Sigmoid colon (tissue), 7 donors: Measurements from ENCODE around the gene TALDO1. TPM values are rescaled to one million over a fixed set of nuclear protein-coding genes. Genes with fewer than 3 reads are reported as not detected.

ENCODE experiments used
- DNase-seq: peaks from one replicate; pipeline ENCODE4 v3.0.0-alpha.2; 2019
- H3K27ac ChIP-seq, 4 donors: fragments of 200-600 bp; sonication (generic); one replicate each; pipeline ENCODE4 v1.5.1; 2016 to 2019; ENCODE audit warnings: mild to moderate bottlenecking in 1 of 4
- H3K27me3 ChIP-seq, 3 donors: fragments of 200-600 bp; sonication (generic); one replicate each; pipeline ENCODE4 v1.5.1; 2019; ENCODE audit warnings: mild to moderate bottlenecking in 1 of 3
- H3K36me3 ChIP-seq, 4 donors: fragments of 200-600 bp; sonication (generic); one replicate each; pipeline ENCODE4 v1.5.1; 2016 to 2019
- H3K4me1 ChIP-seq, 4 donors: fragments of 200-600 bp; sonication (generic); one replicate each; pipeline ENCODE4 v1.5.1; 2017 to 2019
- H3K4me3 ChIP-seq, 4 donors: fragments of 200-600 bp; sonication (generic); one replicate each; pipeline ENCODE4 v1.5.1; 2017 to 2019; ENCODE audit warnings: mild to moderate bottlenecking in 2 of 4, moderate library complexity in 1 of 4
- H3K9me3 ChIP-seq, 4 donors: fragments of 200-600 bp in 3 of 4; sonication (generic) in 3 of 4; one replicate each; pipeline versions ENCODE4 v1.5.1 to v1.6.1; 2013 to 2019
- EP300 ChIP-seq, 4 donors: sonication (generic); formaldehyde crosslinking; IDR thresholded peaks; one replicate each; pipeline ENCODE4 v1.6.1; 2017; ENCODE audit warnings: antibody characterized with exemption in 4 of 4
- POLR2A ChIP-seq, 2 donors: fragments of 450-650 bp; IDR thresholded peaks; one replicate each; pipeline ENCODE4 v1.6.1; 2016; ENCODE audit warnings: antibody characterized with exemption in 2 of 2, mild to moderate bottlenecking in 2 of 2, moderate library complexity in 2 of 2
- POLR2AphosphoS5 ChIP-seq, 4 donors: sonication (generic); formaldehyde crosslinking; IDR thresholded peaks; one replicate each; pipeline ENCODE4 v1.6.1; 2017; ENCODE audit warnings: antibody characterized with exemption in 4 of 4
- WGBS, 2 donors: extraction: QIAGEN DNeasy Blood & Tissue Kit; methylation state at CpG; one replicate each; pipeline ENCODE4 v1.1.7; 2013; 5-methylcytosine and 5-hydroxymethylcytosine counted together
- intact Hi-C: fragments of 100-400 bp; cut with DNase I; formaldehyde crosslinking; loops from one replicate; pipeline ENCODE4 v1.15.1; 2023
- polyA plus RNA-seq, 3 donors: library from polyadenylated mRNA; stranded (reverse); fragments of 200-250 nt; gene quantifications; one replicate each; pipeline ENCODE4 v1.2.3, GENCODE V29; 2013
- total RNA-seq, 4 donors: library from RNA; depleted of rRNA; stranded (reverse); fragments of >200 nt; gene quantifications; one replicate each; pipeline ENCODE4 v1.1.0, GENCODE V29; 2016
- TF ChIP-seq, protein P1 (sequence below), 4 experiments: fragments of 450-650 bp in 3 of 4; fragments of 200-600 bp in 1 of 4; IDR thresholded peaks; one replicate each; pipeline ENCODE4 v1.5.1; 2016 to 2019; ENCODE audit warnings: antibody characterized with exemption in 4 of 4, mild to moderate bottlenecking in 3 of 4, moderate library complexity in 2 of 4
- donor health status: healthy with polysubstance abuse.
- donor health status: Bipolar disorder and iron deficiency.
- donor health status: healthy.

TALDO1 gene
- total and polyA plus RNA-seq, 7 donors: 94.6 to 177 (median 133) TPM

DNA sequence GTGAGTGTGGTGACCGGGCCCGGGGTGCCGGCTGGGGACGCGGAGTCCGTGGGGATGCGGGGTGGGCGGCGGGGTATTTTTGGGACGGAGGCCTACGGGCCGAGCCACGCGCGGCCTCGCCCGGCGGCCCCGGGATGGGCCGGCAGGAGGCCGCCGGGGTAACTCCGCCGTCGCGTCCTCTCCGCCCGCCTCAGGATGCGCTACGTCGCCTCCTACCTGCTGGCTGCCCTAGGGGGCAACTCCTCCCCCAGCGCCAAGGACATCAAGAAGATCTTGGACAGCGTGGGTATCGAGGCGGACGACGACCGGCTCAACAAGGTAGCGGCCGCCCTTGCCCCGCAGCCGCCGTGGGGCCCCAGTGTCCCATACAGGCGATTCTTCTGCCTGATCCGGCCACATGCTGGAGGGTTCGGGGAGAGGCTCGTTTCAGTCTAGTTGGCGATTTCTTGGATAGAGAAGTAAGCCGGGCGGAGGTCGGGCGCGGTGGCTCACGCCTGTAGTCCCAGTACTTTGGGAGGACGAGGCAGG, 62.8 kb downstream of the TALDO1 start:
- peak overlapping the region; percentile 73 to 99 (median 93) for H3K4me3 ChIP-seq
- H3K36me3 ChIP-seq: peaks cover 22 to 39% (median 24%) of the 10 kb centered on the region in 4 donors
- TF ChIP-seq POLR2A (IDR thresholded peaks at IDR 0.05) (peak in 1 of 2 donors; percentile 61), POLR2AphosphoS5 (IDR thresholded peaks at IDR 0.05) (no peak)
- peak overlapping the region; percentile 91 to 97 (median 94) for H3K27ac ChIP-seq
- DNase-seq: no peak
- no peaks in the 10 kb centered on the region for H3K9me3 ChIP-seq
- 0% methylated on average over 55 of the region's 55 CpGs for whole genome bisulfite sequencing, 2 donors
- intact Hi-C loops: no loop called here
- H3K4me1 ChIP-seq: peaks cover 0 to 34% (median 29%) of the 10 kb centered on the region in 4 donors
- no peaks in the 10 kb centered on the region for H3K27me3 ChIP-seq

DNA sequence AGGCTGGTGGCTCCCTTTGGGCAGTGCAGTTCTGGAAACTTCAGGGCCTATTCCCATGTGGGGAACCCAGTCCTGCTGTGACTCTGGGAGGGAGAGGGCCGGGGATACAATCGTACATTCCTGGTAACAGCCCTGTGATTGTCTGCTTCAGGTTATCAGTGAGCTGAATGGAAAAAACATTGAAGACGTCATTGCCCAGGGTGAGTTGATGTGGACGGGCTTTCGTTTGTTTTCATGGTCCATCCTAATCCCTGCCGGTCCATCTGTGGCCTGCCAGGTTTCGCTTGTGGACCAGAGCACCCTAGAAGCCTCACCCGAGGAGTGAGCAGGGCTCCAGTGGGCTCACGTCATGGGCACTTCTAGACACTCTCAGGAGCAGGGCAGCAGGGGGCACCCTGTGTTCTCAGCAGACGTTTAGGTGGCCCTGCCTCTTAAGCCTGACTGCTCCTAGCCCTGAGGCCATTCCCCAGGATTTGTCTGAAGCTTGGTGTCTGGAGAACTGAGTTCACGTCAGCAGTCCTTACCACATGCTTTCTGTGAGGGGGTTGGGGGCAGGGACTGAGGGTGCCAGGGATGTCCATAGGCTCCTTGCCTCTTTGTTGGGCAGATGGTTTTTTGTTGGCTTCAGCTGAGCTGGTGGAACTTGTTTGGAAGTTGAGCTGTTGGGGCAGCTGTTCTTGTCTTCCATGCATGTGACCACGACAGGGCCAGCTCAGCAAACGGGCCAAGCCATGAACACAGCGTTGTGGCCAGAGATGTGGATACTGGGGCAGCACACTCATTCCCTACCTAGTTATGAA, 64.4 kb downstream of the TALDO1 start:
- H3K27me3 ChIP-seq: no peaks in the 10 kb centered on the region
- H3K27ac ChIP-seq: peak overlapping the region in 2 of 4 donors; percentile 93 to 97
- TF ChIP-seq EP300 (IDR thresholded peaks at IDR 0.05) (no peak), POLR2A (IDR thresholded peaks at IDR 0.05) (no peak), POLR2AphosphoS5 (IDR thresholded peaks at IDR 0.05) (no peak)
- TF ChIP-seq, protein P1, sequence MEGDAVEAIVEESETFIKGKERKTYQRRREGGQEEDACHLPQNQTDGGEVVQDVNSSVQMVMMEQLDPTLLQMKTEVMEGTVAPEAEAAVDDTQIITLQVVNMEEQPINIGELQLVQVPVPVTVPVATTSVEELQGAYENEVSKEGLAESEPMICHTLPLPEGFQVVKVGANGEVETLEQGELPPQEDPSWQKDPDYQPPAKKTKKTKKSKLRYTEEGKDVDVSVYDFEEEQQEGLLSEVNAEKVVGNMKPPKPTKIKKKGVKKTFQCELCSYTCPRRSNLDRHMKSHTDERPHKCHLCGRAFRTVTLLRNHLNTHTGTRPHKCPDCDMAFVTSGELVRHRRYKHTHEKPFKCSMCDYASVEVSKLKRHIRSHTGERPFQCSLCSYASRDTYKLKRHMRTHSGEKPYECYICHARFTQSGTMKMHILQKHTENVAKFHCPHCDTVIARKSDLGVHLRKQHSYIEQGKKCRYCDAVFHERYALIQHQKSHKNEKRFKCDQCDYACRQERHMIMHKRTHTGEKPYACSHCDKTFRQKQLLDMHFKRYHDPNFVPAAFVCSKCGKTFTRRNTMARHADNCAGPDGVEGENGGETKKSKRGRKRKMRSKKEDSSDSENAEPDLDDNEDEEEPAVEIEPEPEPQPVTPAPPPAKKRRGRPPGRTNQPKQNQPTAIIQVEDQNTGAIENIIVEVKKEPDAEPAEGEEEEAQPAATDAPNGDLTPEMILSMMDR (IDR thresholded peaks at IDR 0.05): no peak
- peaks cover 0 to 28% (median 26%) of the 10 kb centered on the region in 4 donors for H3K4me1 ChIP-seq
- no peak for DNase-seq
- no peak overlapping the region for H3K4me3 ChIP-seq
- 67 to 71% methylated on average over 14 of the region's 14 CpGs for WGBS, 2 donors
- H3K36me3 ChIP-seq: peaks cover 22 to 39% (median 24%) of the 10 kb centered on the region in 4 donors
- H3K9me3 ChIP-seq: no peaks in the 10 kb centered on the region
- intact Hi-C loops: no loop called here

DNA sequence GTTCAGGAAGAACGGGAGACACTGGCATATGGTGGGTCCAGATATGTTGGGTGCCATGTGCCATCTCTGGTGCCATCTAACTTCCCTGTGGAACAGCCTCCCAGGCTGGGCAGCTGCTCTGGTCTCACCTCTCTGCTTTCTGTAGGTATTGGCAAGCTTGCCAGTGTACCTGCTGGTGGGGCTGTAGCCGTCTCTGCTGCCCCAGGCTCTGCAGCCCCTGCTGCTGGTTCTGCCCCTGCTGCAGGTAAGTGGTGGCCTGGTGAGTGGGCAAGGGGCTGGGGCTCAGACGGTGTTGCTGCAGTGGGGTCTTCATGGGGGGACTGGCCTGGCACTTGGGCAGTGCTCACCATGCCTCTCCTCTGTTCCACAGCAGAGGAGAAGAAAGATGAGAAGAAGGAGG, 65.1 kb downstream of the TALDO1 start:
- DNase-seq: no peak
- no peaks in the 10 kb centered on the region for H3K9me3 ChIP-seq
- no peak overlapping the region for H3K27ac ChIP-seq
- WGBS, 2 donors: 76 to 82% methylated on average over 3 of the region's 3 CpGs
- peaks cover 0 to 28% (median 26%) of the 10 kb centered on the region in 4 donors for H3K4me1 ChIP-seq
- no peaks in the 10 kb centered on the region for H3K27me3 ChIP-seq
- TF ChIP-seq EP300 (IDR thresholded peaks at IDR 0.05): no peak
- TF ChIP-seq, protein P1 (IDR thresholded peaks at IDR 0.05): no peak
- H3K36me3 ChIP-seq: peaks cover 22 to 39% (median 24%) of the 10 kb centered on the region in 4 donors
- H3K4me3 ChIP-seq: no peak overlapping the region
- intact Hi-C loops: no loop called here

DNA sequence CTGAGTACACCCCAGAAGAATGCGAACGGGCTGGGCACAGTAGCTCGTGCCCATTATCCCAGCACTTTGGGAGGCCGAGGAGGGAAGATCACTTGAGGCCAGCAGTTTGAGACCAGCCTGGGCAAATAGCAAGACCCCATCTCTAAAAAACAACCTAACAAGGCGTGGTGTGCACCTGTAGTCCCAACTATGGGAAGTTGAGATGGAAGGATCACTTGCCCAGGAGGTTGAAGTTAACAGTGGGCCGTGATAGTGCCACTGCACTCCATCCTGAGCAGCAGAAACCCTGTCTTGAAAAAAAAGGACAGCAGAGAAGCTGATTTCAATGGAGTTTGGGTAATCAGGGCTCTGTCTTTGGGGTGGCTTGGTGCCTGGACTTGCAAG, 65.8 kb downstream of the TALDO1 start:
- WGBS, 2 donors: 90 to 94% methylated on average over 6 of the region's 6 CpGs
- peaks cover 22 to 39% (median 24%) of the 10 kb centered on the region in 4 donors for H3K36me3 ChIP-seq
- H3K27ac ChIP-seq: no peak overlapping the region
- no peaks in the 10 kb centered on the region for H3K9me3 ChIP-seq
- TF ChIP-seq, protein P1 (IDR thresholded peaks at IDR 0.05): no peak
- TF ChIP-seq POLR2AphosphoS5 (IDR thresholded peaks at IDR 0.05) (no peak), EP300 (IDR thresholded peaks at IDR 0.05) (no peak), POLR2A (IDR thresholded peaks at IDR 0.05) (no peak)
- peaks cover 0 to 26% (median 24%) of the 10 kb centered on the region in 4 donors for H3K4me1 ChIP-seq
- no peaks in the 10 kb centered on the region for H3K27me3 ChIP-seq
- DNase-seq: no peak
- H3K4me3 ChIP-seq: no peak overlapping the region
- intact Hi-C loops: no loop called here

DNA sequence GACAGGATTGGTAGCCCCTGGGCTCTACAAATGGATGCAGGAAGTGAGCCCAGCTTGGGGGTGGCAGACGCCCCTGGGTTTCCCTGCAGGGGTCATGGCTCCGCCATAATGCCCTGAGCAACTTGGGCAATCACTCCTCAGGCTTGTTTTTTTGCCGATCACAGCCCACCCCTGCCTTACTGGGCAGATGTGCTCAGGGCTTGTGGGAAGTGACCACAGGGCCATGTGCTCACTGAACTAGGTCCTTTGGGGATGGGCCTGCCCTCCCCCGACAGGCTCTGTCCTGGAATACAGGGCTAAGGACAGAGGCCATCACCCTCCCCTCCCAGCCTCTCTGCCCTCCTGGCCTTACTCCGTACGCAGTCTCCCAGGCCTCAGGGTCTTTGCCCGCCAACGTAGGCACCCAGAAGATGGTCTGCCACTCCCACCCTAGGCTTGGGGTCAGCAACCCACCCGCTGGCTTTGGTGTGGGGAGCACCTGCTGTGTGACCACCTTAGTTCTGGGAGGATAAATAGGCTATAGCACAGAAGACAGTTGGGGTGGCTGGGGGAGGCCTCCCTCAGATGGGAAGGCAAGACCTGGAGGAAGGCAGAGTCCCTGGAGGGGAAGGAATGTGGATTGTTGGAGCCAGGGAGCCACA, 66.3 kb downstream of the TALDO1 start:
- no peak for DNase-seq
- peak in 1 of 4 donors; percentile 8 for TF ChIP-seq POLR2AphosphoS5 (IDR thresholded peaks at IDR 0.05)
- TF ChIP-seq, protein P1 (IDR thresholded peaks at IDR 0.05): no peak
- Histone ChIP-seq H3K4me3 (no peak overlapping the region), H3K36me3 (peaks cover 22 to 39% (median 24%) of the 10 kb centered on the region in 4 donors), H3K27ac (no peak overlapping the region), H3K27me3 (no peaks in the 10 kb centered on the region), H3K9me3 (no peaks in the 10 kb centered on the region), H3K4me1 (peaks cover 0 to 24% (median 21%) of the 10 kb centered on the region in 4 donors)
- intact Hi-C loops: no loop called here
- WGBS, 2 donors: 87 to 88% methylated on average over 9 of the region's 9 CpGs
